Esophagus muscularis mucosa (tissue), 4 donors: ENCODE results near the gene TMEM125. TPM values are rescaled to one million over a fixed set of nuclear protein-coding genes. Genes with fewer than 3 reads are reported as not detected.

Source experiments
- DNase-seq: peaks from one replicate; pipeline ENCODE4 v3.0.0-alpha.2; 2017; ENCODE audit errors: extremely low spot score
- H3K27ac ChIP-seq, 4 donors: fragments of 200-600 bp; sonication (generic); replicated peaks in 1 of 4; 1 replicate in 3 of 4; 2 replicates in 1 of 4; pipeline ENCODE4 v1.5.1; 2016 to 2019; ENCODE audit warnings: mild to moderate bottlenecking in 1 of 4
- H3K27me3 ChIP-seq, 4 donors: fragments of 200-600 bp; sonication (generic); one replicate each; pipeline versions ENCODE4 v1.5.1 to v1.6.0; 2016 to 2019
- H3K36me3 ChIP-seq, 4 donors: fragments of 200-600 bp; sonication (generic); one replicate each; pipeline ENCODE4 v1.5.1; 2016 to 2019
- H3K4me1 ChIP-seq, 4 donors: fragments of 200-600 bp; sonication (generic); one replicate each; pipeline ENCODE4 v1.5.1; 2016 to 2019
- H3K4me3 ChIP-seq, 4 donors: fragments of 200-600 bp; sonication (generic); 1 replicate in 2 of 4; 2 replicates in 2 of 4; pipeline ENCODE4 v1.5.1; 2016 to 2019; ENCODE audit warnings: mild to moderate bottlenecking in 4 of 4, moderate library complexity in 1 of 4
- H3K9me3 ChIP-seq, 4 donors: fragments of 200-600 bp; sonication (generic); 1 replicate in 3 of 4; 2 replicates in 1 of 4; pipeline ENCODE4 v1.5.1; 2016 to 2019
- EP300 ChIP-seq: sonication (generic); formaldehyde crosslinking; IDR thresholded peaks from one replicate; pipeline ENCODE4 v1.6.1; 2017; ENCODE audit warnings: antibody characterized with exemption
- POLR2A ChIP-seq: fragments of 450-650 bp; IDR thresholded peaks from one replicate; pipeline ENCODE4 v1.6.1; 2017; ENCODE audit warnings: antibody characterized with exemption, moderate library complexity, mild to moderate bottlenecking, low read depth
- POLR2AphosphoS5 ChIP-seq, 2 donors: sonication (generic); formaldehyde crosslinking; IDR thresholded peaks; one replicate each; pipeline ENCODE4 v1.6.1; 2017; ENCODE audit warnings: antibody characterized with exemption in 2 of 2
- WGBS: methylation state at CpG from one replicate; pipeline ENCODE4 v1.1.5; 2018; 5-methylcytosine and 5-hydroxymethylcytosine counted together
- intact Hi-C: fragments of 100-400 bp; cut with DNase I; formaldehyde crosslinking; loops from one replicate; pipeline ENCODE4 v1.15.1; 2023
- total RNA-seq, 4 donors: library from RNA; depleted of rRNA; stranded (reverse); fragments of >200 nt; gene quantifications; one replicate each; pipeline versions ENCODE4 v1.1.0 to v1.2.1, GENCODE V29; 2016
- TF ChIP-seq, protein P1 (sequence below), 3 experiments: fragments of 200-600 bp in 2 of 3; fragments of 450-650 bp in 1 of 3; sonication (generic) in 2 of 3; IDR thresholded peaks; one replicate each; pipeline ENCODE4 v1.5.1; 2017 to 2019; ENCODE audit warnings: antibody characterized with exemption in 3 of 3, mild to moderate bottlenecking in 2 of 3, moderate library complexity in 1 of 3

TMEM125 gene
- total RNA-seq, 4 donors from 2014 or later, result 0.26 to 0.40 TPM; not detected in 2

DNA sequence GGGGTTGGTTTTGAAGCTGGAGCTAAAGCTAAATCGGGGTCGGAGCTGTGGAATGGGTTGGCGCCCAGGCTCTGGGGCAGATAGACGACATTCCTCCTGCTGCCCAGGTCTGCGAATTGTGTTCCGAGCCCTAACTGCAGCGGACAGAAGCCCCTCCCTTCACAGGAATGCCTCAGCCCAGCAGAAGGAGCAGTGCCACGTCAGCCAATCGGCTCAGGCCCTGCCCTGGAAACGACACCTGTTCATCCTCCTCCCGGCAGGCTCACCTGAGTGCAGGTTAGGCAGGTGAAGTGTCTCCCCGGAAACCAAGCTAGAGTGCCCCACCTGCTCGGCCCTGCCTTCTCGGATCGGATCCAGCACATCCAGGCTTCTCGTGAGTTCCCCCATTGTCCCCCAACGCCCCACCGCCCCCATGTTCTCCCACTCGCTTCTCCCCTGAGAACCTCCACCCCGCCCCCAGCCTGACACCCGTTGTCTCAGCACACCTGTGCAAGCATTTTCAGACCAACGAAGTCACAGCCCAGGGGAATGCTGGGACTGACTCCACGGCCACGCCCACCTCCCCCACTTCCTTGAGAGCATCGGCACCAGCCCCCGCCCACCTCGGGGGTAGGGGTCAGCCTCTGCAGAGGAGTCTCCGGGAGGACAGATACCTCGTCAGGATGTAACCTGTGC, 775 bp downstream of the TMEM125 start:
- DNase-seq, result no peak
- intact Hi-C loops, result no loop called here
- 12% methylated on average over 14 of the region's 29 CpGs for WGBS
- Histone ChIP-seq H3K4me3 (peak overlapping the region in 1 of 4 donors; percentile 22), H3K27me3 (peaks cover 0 to 58% (median 11%) of the 10 kb centered on the region in 4 donors), H3K9me3 (no peaks in the 10 kb centered on the region), H3K27ac (no peak overlapping the region), H3K36me3 (no peaks in the 10 kb centered on the region), H3K4me1 (peaks cover 0 to 10% (median 4%) of the 10 kb centered on the region in 4 donors)
- TF ChIP-seq EP300 (no peak), POLR2AphosphoS5 (IDR thresholded peaks at IDR 0.05) (no peak), POLR2A (no peak)
- TF ChIP-seq, protein P1, sequence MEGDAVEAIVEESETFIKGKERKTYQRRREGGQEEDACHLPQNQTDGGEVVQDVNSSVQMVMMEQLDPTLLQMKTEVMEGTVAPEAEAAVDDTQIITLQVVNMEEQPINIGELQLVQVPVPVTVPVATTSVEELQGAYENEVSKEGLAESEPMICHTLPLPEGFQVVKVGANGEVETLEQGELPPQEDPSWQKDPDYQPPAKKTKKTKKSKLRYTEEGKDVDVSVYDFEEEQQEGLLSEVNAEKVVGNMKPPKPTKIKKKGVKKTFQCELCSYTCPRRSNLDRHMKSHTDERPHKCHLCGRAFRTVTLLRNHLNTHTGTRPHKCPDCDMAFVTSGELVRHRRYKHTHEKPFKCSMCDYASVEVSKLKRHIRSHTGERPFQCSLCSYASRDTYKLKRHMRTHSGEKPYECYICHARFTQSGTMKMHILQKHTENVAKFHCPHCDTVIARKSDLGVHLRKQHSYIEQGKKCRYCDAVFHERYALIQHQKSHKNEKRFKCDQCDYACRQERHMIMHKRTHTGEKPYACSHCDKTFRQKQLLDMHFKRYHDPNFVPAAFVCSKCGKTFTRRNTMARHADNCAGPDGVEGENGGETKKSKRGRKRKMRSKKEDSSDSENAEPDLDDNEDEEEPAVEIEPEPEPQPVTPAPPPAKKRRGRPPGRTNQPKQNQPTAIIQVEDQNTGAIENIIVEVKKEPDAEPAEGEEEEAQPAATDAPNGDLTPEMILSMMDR (IDR thresholded peaks at IDR 0.05), result no peak

DNA sequence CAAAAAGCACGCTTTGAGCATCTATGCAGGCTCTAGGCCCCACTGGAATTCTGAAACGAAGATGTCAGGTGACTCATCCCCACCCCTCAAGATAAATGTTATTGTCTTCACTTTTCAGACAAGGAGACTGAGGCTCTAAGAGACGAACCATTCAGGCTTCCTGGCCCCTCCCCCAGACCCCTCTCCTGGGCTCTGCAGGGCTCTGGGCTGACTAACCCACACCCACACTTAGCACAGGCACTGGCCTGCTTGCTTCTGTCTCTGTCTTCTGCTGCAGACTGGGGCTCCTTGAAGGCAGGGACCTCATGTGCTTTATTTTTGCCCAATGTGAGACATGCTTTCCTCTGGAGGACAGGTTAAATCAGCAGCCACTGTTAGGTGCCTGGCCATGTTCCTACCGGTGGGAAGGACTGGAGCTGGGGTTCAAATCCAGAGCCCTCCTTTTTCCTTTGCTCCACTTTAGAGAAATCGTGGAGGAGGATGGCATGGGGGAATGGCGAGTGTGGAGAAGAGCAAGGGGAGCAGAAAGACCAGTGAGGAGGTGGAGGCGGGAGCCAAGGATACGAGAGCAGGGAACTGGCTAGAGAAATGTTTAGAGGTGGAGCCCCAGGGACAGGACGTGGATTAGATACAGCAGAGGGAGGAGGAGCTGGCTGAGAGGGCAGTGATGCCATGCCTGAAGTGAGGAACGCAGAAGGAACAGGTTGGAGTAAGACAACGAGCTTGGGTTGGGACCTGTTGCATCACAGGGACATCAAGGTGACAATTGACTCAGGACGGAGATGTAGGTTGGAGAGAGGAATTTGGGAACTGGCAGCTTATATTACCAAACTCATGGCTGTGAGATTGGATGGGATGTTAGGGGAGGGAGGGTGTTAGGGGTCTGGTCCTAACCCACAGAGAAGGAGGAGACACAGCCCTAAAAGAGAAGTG, 1.7 kb downstream of the TMEM125 start:
- no peak for TF ChIP-seq EP300
- TF ChIP-seq, protein P1 (IDR thresholded peaks at IDR 0.05), result no peak
- no peak for TF ChIP-seq POLR2AphosphoS5 (IDR thresholded peaks at IDR 0.05)
- TF ChIP-seq POLR2A, result no peak
- Histone ChIP-seq H3K27ac (no peak overlapping the region), H3K9me3 (no peaks in the 10 kb centered on the region), H3K4me3 (no peak overlapping the region), H3K4me1 (peaks cover 0 to 10% (median 4%) of the 10 kb centered on the region in 4 donors), H3K27me3 (peaks cover 0 to 58% (median 11%) of the 10 kb centered on the region in 4 donors), H3K36me3 (no peaks in the 10 kb centered on the region)
- DNase-seq, result no peak
- 77% methylated on average over 12 of the region's 12 CpGs for WGBS
- intact Hi-C loops, result no loop called here

- H3K36me3 ChIP-seq, result no peaks in the 10 kb centered on the region
- no peaks in the 10 kb centered on the region for H3K9me3 ChIP-seq
- peaks cover 0 to 58% (median 11%) of the 10 kb centered on the region in 4 donors for H3K27me3 ChIP-seq
- WGBS, result 64% methylated on average over 7 of the region's 9 CpGs
- intact Hi-C loops, result no loop called here
- H3K27ac ChIP-seq, result no peak overlapping the region
- no peak for TF ChIP-seq POLR2A
- TF ChIP-seq POLR2AphosphoS5 (IDR thresholded peaks at IDR 0.05), result no peak
- no peak for TF ChIP-seq EP300
- TF ChIP-seq, protein P1 (IDR thresholded peaks at IDR 0.05), result no peak
- DNase-seq, result no peak
- peaks cover 0 to 10% (median 4%) of the 10 kb centered on the region in 4 donors for H3K4me1 ChIP-seq
- no peak overlapping the region for H3K4me3 ChIP-seq
Measured at GRCh38 chr1:43272161-43272560, 2.4 kb downstream of the TMEM125 start.

- Histone ChIP-seq H3K9me3 (no peaks in the 10 kb centered on the region), H3K36me3 (no peaks in the 10 kb centered on the region), H3K27ac (no peak overlapping the region), H3K4me3 (no peak overlapping the region), H3K4me1 (peaks cover 0 to 10% (median 4%) of the 10 kb centered on the region in 4 donors), H3K27me3 (peaks cover 0 to 58% (median 11%) of the 10 kb centered on the region in 4 donors)
- 93% methylated on average over 28 of the region's 46 CpGs for WGBS
- TF ChIP-seq POLR2A (no peak), POLR2AphosphoS5 (IDR thresholded peaks at IDR 0.05) (no peak), EP300 (no peak)
- TF ChIP-seq, protein P1 (IDR thresholded peaks at IDR 0.05), result no peak
- no peak for DNase-seq
- intact Hi-C loops, result no loop called here
Measured at GRCh38 chr1:43272576-43273571, 3.1 kb downstream of the TMEM125 start.
